Sigmoid colon (tissue), 7 donors: ENCODE measurements around the gene IFNAR2. TPM values are rescaled to one million over a fixed set of nuclear protein-coding genes. Genes with fewer than 3 reads are reported as not detected.

Experiments used
- DNase-seq: peaks from one replicate; pipeline ENCODE4 v3.0.0-alpha.2; 2019
- H3K27ac ChIP-seq, 4 donors: fragments of 200-600 bp; sonication (generic); one replicate each; pipeline ENCODE4 v1.5.1; 2016 to 2019; ENCODE audit warnings: mild to moderate bottlenecking in 1 of 4
- H3K27me3 ChIP-seq, 3 donors: fragments of 200-600 bp; sonication (generic); one replicate each; pipeline ENCODE4 v1.5.1; 2019; ENCODE audit warnings: mild to moderate bottlenecking in 1 of 3
- H3K36me3 ChIP-seq, 4 donors: fragments of 200-600 bp; sonication (generic); one replicate each; pipeline ENCODE4 v1.5.1; 2016 to 2019
- H3K4me1 ChIP-seq, 4 donors: fragments of 200-600 bp; sonication (generic); one replicate each; pipeline ENCODE4 v1.5.1; 2017 to 2019
- H3K4me3 ChIP-seq, 4 donors: fragments of 200-600 bp; sonication (generic); one replicate each; pipeline ENCODE4 v1.5.1; 2017 to 2019; ENCODE audit warnings: mild to moderate bottlenecking in 2 of 4, moderate library complexity in 1 of 4
- H3K9me3 ChIP-seq, 4 donors: fragments of 200-600 bp in 3 of 4; sonication (generic) in 3 of 4; one replicate each; pipeline versions ENCODE4 v1.5.1 to v1.6.1; 2013 to 2019
- EP300 ChIP-seq, 4 donors: sonication (generic); formaldehyde crosslinking; IDR thresholded peaks; one replicate each; pipeline ENCODE4 v1.6.1; 2017; ENCODE audit warnings: antibody characterized with exemption in 4 of 4
- POLR2A ChIP-seq, 2 donors: fragments of 450-650 bp; IDR thresholded peaks; one replicate each; pipeline ENCODE4 v1.6.1; 2016; ENCODE audit warnings: antibody characterized with exemption in 2 of 2, mild to moderate bottlenecking in 2 of 2, moderate library complexity in 2 of 2
- POLR2AphosphoS5 ChIP-seq, 4 donors: sonication (generic); formaldehyde crosslinking; IDR thresholded peaks; one replicate each; pipeline ENCODE4 v1.6.1; 2017; ENCODE audit warnings: antibody characterized with exemption in 4 of 4
- WGBS, 2 donors: extraction: QIAGEN DNeasy Blood & Tissue Kit; methylation state at CpG; one replicate each; pipeline ENCODE4 v1.1.7; 2013; 5-methylcytosine and 5-hydroxymethylcytosine counted together
- intact Hi-C: fragments of 100-400 bp; cut with DNase I; formaldehyde crosslinking; loops from one replicate; pipeline ENCODE4 v1.15.1; 2023
- polyA plus RNA-seq, 3 donors: library from polyadenylated mRNA; stranded (reverse); fragments of 200-250 nt; gene quantifications; one replicate each; pipeline ENCODE4 v1.2.3, GENCODE V29; 2013
- total RNA-seq, 4 donors: library from RNA; depleted of rRNA; stranded (reverse); fragments of >200 nt; gene quantifications; one replicate each; pipeline ENCODE4 v1.1.0, GENCODE V29; 2016
- TF ChIP-seq, protein P1 (sequence below), 4 experiments: fragments of 450-650 bp in 3 of 4; fragments of 200-600 bp in 1 of 4; IDR thresholded peaks; one replicate each; pipeline ENCODE4 v1.5.1; 2016 to 2019; ENCODE audit warnings: antibody characterized with exemption in 4 of 4, mild to moderate bottlenecking in 3 of 4, moderate library complexity in 2 of 4
- donor health status: healthy with polysubstance abuse.
- donor health status: Bipolar disorder and iron deficiency.
- donor health status: healthy.

The IFNAR2 gene
- total RNA-seq (10 to 100 TPM in 3 of 4 donors, 1 to 10 TPM in 1; 7.6 to 19.0 (median 12.2) TPM), polyA plus RNA-seq (10 to 100 TPM in 1 of 3 donors, 1 to 10 TPM in 2; 6.6 to 15.2 (median 7.9) TPM)

DNA sequence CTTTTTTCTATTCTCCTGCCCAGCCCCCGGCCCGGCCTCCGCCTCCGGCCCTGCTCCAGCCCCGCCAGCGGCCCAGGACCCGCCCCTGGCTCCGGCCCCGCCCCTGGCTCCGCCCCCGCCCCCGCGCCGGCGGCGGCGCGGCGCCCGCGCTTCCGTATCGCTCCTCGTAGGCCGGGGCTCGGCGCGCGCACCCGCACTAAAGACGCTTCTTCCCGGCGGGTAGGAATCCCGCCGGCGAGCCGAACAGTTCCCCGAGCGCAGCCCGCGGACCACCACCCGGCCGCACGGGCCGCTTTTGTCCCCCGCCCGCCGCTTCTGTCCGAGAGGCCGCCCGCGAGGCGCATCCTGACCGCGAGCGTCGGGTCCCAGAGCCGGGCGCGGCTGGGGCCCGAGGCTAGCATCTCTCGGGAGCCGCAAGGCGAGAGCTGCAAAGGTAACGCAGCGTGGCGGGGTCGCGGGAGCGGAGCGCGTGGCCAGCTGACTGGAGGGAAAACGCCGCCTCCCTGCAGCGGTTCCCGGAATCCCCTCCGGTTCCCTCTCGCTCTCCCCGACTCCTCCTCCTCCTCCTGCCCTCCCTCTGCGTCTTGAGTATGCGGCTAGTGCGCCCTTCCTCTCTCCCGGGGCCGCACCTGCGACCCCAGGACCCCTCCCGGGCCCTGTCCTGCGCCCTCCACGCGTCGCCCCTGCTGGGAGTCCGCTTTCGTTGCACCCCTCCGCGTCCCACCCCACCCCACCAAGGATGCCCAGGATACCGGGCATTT is at the start of gene IFNAR2:
TSS of gene IFNAR2 (plus strand) at position 155 of the 761 bp plus-strand sequence. CDS start 11,985 bp downstream, outside the sequence.
- intact Hi-C loops, result loop anchor here (1.0 to 2.0 kb wide), 3 partner anchors 31 to 95 kb away; partner anchors contain the start of genes IFNAR1 and IL10RB
- peaks cover 0 to 22% (median 14%) of the 10 kb centered on the region in 4 donors for H3K4me1 ChIP-seq
- H3K27me3 ChIP-seq, result no peaks in the 10 kb centered on the region
- peak; percentile 64 to 88 (median 86) for TF ChIP-seq POLR2AphosphoS5 (IDR thresholded peaks at IDR 0.05)
- TF ChIP-seq EP300 (IDR thresholded peaks at IDR 0.05), result no peak
- TF ChIP-seq, protein P1, sequence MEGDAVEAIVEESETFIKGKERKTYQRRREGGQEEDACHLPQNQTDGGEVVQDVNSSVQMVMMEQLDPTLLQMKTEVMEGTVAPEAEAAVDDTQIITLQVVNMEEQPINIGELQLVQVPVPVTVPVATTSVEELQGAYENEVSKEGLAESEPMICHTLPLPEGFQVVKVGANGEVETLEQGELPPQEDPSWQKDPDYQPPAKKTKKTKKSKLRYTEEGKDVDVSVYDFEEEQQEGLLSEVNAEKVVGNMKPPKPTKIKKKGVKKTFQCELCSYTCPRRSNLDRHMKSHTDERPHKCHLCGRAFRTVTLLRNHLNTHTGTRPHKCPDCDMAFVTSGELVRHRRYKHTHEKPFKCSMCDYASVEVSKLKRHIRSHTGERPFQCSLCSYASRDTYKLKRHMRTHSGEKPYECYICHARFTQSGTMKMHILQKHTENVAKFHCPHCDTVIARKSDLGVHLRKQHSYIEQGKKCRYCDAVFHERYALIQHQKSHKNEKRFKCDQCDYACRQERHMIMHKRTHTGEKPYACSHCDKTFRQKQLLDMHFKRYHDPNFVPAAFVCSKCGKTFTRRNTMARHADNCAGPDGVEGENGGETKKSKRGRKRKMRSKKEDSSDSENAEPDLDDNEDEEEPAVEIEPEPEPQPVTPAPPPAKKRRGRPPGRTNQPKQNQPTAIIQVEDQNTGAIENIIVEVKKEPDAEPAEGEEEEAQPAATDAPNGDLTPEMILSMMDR (IDR thresholded peaks at IDR 0.05), result no peak
- TF ChIP-seq POLR2A (IDR thresholded peaks at IDR 0.05), result peak in 1 of 2 donors; percentile 48
- H3K27ac ChIP-seq, result peak within 1 kb of the TSS; percentile 96 to 98 (median 98)
- H3K4me3 ChIP-seq, result peak within 1 kb of the TSS; percentile 86 to 100 (median 96)
- no peaks in the 10 kb centered on the region for H3K36me3 ChIP-seq
- DNase-seq, result peak; percentile 78
- H3K9me3 ChIP-seq, result no peaks in the 10 kb centered on the region
- WGBS, 2 donors, result 0 to 1% methylated on average over 95 of the region's 95 CpGs

DNA sequence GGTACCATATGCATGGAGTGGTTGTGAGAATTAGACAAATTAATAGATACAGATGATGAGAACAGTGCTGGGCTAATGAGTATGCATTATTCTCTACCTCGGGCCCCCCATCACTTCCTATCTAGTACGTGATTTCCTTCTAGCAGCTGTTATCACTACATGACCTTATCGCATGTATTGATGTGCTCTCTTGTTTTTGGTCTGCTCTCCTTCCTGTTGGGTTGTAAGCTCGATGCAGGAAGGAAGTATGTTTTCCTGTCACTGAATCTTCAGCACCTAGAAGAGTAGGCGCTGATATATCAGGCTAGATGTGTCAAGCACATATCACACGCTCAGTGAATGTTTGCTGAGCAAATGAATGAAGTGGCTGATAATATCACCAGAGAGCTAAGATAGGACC is 43.9 kb upstream of the IFNAR2 start:
- 57 to 83% methylated on average over 6 of the region's 6 CpGs for WGBS, 2 donors
- H3K4me1 ChIP-seq, result no peaks in the 10 kb centered on the region
- H3K27me3 ChIP-seq, result peaks cover 0 to 28% (median 4%) of the 10 kb centered on the region in 3 donors
- H3K9me3 ChIP-seq, result no peaks in the 10 kb centered on the region
- TF ChIP-seq, protein P1 (IDR thresholded peaks at IDR 0.05), result no peak
- TF ChIP-seq POLR2AphosphoS5 (IDR thresholded peaks at IDR 0.05) (no peak), POLR2A (IDR thresholded peaks at IDR 0.05) (no peak), EP300 (IDR thresholded peaks at IDR 0.05) (no peak)
- H3K27ac ChIP-seq, result no peak overlapping the region
- no peak for DNase-seq
- no peaks in the 10 kb centered on the region for H3K36me3 ChIP-seq
- intact Hi-C loops, result no loop called here
- no peak overlapping the region for H3K4me3 ChIP-seq

DNA sequence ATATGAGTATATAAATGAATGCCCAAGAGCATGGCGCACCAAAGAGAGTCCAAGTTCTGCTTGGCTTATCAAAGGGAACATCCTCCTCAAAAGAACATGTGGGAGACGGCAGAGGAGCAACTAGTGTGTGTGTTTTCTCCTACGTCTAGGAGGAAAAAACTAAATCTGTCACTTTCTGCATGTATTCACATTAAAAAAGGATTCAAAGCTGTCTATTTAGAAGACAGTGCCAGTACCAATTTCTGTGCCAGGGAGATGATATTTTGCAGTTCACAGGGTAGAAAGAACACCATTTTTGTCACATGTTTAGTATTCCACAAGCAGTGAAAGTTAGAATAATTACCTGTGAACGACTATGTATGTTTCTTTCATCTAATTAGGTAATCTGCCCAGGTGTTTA is 42.5 kb upstream of the IFNAR2 start:
- whole genome bisulfite sequencing, 2 donors, result 73 to 78% methylated on average over 4 of the region's 4 CpGs
- no peaks in the 10 kb centered on the region for H3K36me3 ChIP-seq
- H3K4me3 ChIP-seq, result no peak overlapping the region
- intact Hi-C loops, result no loop called here
- no peak for TF ChIP-seq EP300 (IDR thresholded peaks at IDR 0.05)
- TF ChIP-seq POLR2A (IDR thresholded peaks at IDR 0.05), result no peak
- TF ChIP-seq, protein P1 (IDR thresholded peaks at IDR 0.05), result no peak
- no peak for TF ChIP-seq POLR2AphosphoS5 (IDR thresholded peaks at IDR 0.05)
- H3K27ac ChIP-seq, result no peak overlapping the region
- H3K9me3 ChIP-seq, result no peaks in the 10 kb centered on the region
- DNase-seq, result no peak
- H3K27me3 ChIP-seq, result peaks cover 0 to 28% (median 4%) of the 10 kb centered on the region in 3 donors
- no peaks in the 10 kb centered on the region for H3K4me1 ChIP-seq

DNA sequence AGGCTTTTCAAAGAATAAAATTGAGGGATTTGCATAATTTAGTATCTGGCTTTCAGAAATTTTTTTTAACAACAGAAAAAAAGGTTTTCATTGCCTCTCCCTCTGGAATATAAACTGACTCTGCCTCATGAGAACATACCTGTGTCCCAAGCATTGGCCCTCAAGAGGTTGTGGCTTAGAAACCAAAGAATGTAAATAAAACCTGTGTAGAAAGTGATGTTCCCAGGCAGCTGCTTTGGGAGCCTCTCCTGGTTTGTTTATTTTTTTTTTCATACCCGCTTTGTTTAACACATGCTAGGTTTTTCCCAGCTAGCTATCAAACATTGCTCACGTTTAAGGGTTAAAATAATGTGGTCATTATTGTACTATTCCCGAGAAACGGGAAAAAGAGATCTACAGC is 40.5 kb upstream of the IFNAR2 start:
- no peaks in the 10 kb centered on the region for H3K9me3 ChIP-seq
- H3K27ac ChIP-seq, result no peak overlapping the region
- H3K4me3 ChIP-seq, result no peak overlapping the region
- H3K36me3 ChIP-seq, result no peaks in the 10 kb centered on the region
- WGBS, 2 donors, result 12 to 41% methylated on average over 4 of the region's 4 CpGs
- H3K27me3 ChIP-seq, result peaks cover 0 to 28% (median 4%) of the 10 kb centered on the region in 3 donors
- no peak for DNase-seq
- intact Hi-C loops, result no loop called here
- TF ChIP-seq POLR2A (IDR thresholded peaks at IDR 0.05), result no peak
- no peak for TF ChIP-seq POLR2AphosphoS5 (IDR thresholded peaks at IDR 0.05)
- no peak for TF ChIP-seq EP300 (IDR thresholded peaks at IDR 0.05)
- TF ChIP-seq, protein P1 (IDR thresholded peaks at IDR 0.05), result no peak
- no peaks in the 10 kb centered on the region for H3K4me1 ChIP-seq
